Fibroblast of skin of left biceps (primary cell): ENCODE measurements around the gene ZNF490.
"Not testable (repeated sequence)": the region's sequence is repeated elsewhere in the genome, so short reads cannot be mapped to it uniquely, and the experiment has no call there.

Source experiments
- DNase-seq, 2 experiments: peaks; one replicate each; pipeline ENCODE4 v3.0.0-alpha.2; 2013; ENCODE audit warnings: low read depth in 2 of 2

ZNF490 gene

GRCh38 chr19:12610540-12611360 is at the start of gene ZNF490, which contains the start of gene ZNF791:
TSS of gene ZNF490 (minus strand) at chr19:12610813. CDS start at chr19:12610680, 133 bp downstream.
TSS of gene ZNF791 (plus strand) at chr19:12610920. CDS start at chr19:12611080, 160 bp downstream.
- DNase-seq: peak; percentile 91 to 92

GRCh38 chr19:12657966-12658365 is 47.4 kb upstream of the ZNF490 start:
- no peak for DNase-seq

- DNase-seq: no peak
Measured at GRCh38 chr19:12656899-12657571, 46.4 kb upstream of the ZNF490 start.

- DNase-seq: no peak
Measured at GRCh38 chr19:12655546-12655945, 44.9 kb upstream of the ZNF490 start.

- no peak for DNase-seq
Measured at GRCh38 chr19:12652219-12652618, 41.6 kb upstream of the ZNF490 start.

- DNase-seq: no peak
Measured at GRCh38 chr19:12649941-12650340, 39.3 kb upstream of the ZNF490 start.

GRCh38 chr19:12648088-12648487 is 37.5 kb upstream of the ZNF490 start:
- DNase-seq: no peak

GRCh38 chr19:12647490-12648071 is 37.0 kb upstream of the ZNF490 start:
- DNase-seq: no peak

- no peak for DNase-seq
Measured at GRCh38 chr19:12647047-12647446, 36.4 kb upstream of the ZNF490 start.

- no peak for DNase-seq
Measured at GRCh38 chr19:12646551-12646950, 35.9 kb upstream of the ZNF490 start.

GRCh38 chr19:12643716-12644115 is 33.1 kb upstream of the ZNF490 start:
- not testable (repeated sequence) for DNase-seq

GRCh38 chr19:12642506-12642905 is 31.9 kb upstream of the ZNF490 start:
- no peak for DNase-seq

- DNase-seq: no peak
Measured at GRCh38 chr19:12641456-12641855, 30.8 kb upstream of the ZNF490 start.

- DNase-seq: peak; percentile 20 to 24
Measured at GRCh38 chr19:12639901-12640613, 29.4 kb upstream of the ZNF490 start.

GRCh38 chr19:12638611-12639182 is 28.1 kb upstream of the ZNF490 start:
- no peak for DNase-seq

- no peak for DNase-seq
Measured at GRCh38 chr19:12636631-12637030, 26.0 kb upstream of the ZNF490 start.

GRCh38 chr19:12629215-12629614 is 18.6 kb upstream of the ZNF490 start:
- DNase-seq: no peak

- no peak for DNase-seq
Measured at GRCh38 chr19:12628040-12629022, 17.7 kb upstream of the ZNF490 start.

- DNase-seq: no peak
Measured at GRCh38 chr19:12626958-12627357, 16.3 kb upstream of the ZNF490 start.

GRCh38 chr19:12623361-12624031 is 12.9 kb upstream of the ZNF490 start:
- no peak for DNase-seq
